Measurements from ENCODE around the gene INPP5D.

- TF ChIP-seq CTCF (IDR thresholded peaks at IDR 0.05) (no peak), POLR2A (IDR thresholded peaks at IDR 0.05) (no peak)
These were observed 40.3 kb downstream of the INPP5D start for GRCh38 chr2:233100192-233100998.
